ENCODE results near the gene C11orf54.

C11orf54 gene

GRCh38 chr11:93724089-93724488 lies 17.4 kb upstream of the C11orf54 start:
- H3K4me3 ChIP-seq (replicated peaks in 1 of 2; ENCODE audit: low read depth in 2 of 2, low read length in 2 of 2) = no peak overlapping the region
- no peak for DNase-seq (ENCODE audit: low read depth in 2 of 2)
- TF ChIP-seq, protein P1, sequence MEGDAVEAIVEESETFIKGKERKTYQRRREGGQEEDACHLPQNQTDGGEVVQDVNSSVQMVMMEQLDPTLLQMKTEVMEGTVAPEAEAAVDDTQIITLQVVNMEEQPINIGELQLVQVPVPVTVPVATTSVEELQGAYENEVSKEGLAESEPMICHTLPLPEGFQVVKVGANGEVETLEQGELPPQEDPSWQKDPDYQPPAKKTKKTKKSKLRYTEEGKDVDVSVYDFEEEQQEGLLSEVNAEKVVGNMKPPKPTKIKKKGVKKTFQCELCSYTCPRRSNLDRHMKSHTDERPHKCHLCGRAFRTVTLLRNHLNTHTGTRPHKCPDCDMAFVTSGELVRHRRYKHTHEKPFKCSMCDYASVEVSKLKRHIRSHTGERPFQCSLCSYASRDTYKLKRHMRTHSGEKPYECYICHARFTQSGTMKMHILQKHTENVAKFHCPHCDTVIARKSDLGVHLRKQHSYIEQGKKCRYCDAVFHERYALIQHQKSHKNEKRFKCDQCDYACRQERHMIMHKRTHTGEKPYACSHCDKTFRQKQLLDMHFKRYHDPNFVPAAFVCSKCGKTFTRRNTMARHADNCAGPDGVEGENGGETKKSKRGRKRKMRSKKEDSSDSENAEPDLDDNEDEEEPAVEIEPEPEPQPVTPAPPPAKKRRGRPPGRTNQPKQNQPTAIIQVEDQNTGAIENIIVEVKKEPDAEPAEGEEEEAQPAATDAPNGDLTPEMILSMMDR (IDR thresholded peaks at IDR 0.05; ENCODE audit: low read depth, low read length) = no peak

GRCh38 chr11:93727985-93728791 lies 13.3 kb upstream of the C11orf54 start:
- DNase-seq (ENCODE audit: low read depth in 2 of 2) = no peak
- no peak overlapping the region for H3K4me3 ChIP-seq (replicated peaks in 1 of 2; ENCODE audit: low read depth in 2 of 2, low read length in 2 of 2)
- TF ChIP-seq, protein P1 (IDR thresholded peaks at IDR 0.05; ENCODE audit: low read depth, low read length) = no peak

GRCh38 chr11:93728792-93729128 lies 12.7 kb upstream of the C11orf54 start:
- TF ChIP-seq, protein P1 (IDR thresholded peaks at IDR 0.05; ENCODE audit: low read depth, low read length) = no peak
- peak in 1 of 2 donors; percentile 31 for DNase-seq (ENCODE audit: low read depth in 2 of 2)
- no peak overlapping the region for H3K4me3 ChIP-seq (replicated peaks in 1 of 2; ENCODE audit: low read depth in 2 of 2, low read length in 2 of 2)

- H3K4me3 ChIP-seq (replicated peaks in 1 of 2; ENCODE audit: low read depth in 2 of 2, low read length in 2 of 2) = no peak overlapping the region
- no peak for DNase-seq (ENCODE audit: low read depth in 2 of 2)
- TF ChIP-seq, protein P1 (IDR thresholded peaks at IDR 0.05; ENCODE audit: low read depth, low read length) = no peak
These were observed 12.3 kb upstream of the C11orf54 start for GRCh38 chr11:93729129-93729616.

DNA sequence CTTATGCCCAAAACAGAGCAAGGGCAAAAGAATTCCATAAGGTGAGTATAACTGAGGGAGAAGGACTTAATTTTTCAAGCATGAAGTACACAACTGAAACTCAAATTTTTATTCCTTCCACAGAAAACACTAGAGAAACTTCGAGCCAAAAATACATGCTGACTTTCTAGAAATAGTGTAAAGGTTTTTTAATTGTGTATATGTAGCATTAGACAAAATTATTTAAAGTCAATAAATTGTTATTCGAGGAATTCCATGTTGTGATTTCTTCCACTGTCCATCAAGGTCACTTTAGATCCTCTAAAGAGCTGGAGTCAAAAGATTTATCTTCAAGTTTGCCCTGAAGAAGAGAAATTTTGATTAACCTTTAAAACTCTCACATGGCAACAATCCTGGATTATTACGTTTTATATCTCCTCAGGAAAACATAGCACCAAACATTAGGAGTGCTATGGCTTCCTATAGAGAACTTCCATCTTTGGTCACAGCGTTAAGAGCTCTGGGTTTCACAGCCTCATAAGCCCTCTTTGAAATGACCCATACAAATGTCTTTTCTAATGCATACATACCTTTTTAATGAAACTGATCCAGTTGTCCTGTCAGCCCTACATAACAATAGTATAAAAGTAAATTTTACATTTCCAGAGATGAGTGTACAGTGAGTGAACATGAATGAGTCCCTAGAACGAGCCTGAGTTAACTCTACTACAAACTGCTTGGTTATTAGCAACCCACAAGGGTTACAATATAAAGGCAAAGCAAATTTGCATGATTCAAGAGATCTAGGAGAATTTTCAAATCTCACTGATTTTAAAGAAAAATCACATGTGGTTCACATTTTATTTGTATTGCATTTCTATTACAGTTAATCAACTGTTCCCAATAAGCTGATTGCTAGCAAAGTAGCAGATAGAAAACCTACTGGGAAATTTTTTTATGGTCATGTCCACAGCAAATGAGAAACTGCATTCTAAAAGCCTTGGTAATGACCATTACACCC lies 11.1 kb upstream of the C11orf54 start:
- no peak overlapping the region for H3K4me3 ChIP-seq (replicated peaks in 1 of 2; ENCODE audit: low read depth in 2 of 2, low read length in 2 of 2)
- TF ChIP-seq, protein P1 (IDR thresholded peaks at IDR 0.05; ENCODE audit: low read depth, low read length) = no peak
- DNase-seq (ENCODE audit: low read depth in 2 of 2) = no peak

DNA sequence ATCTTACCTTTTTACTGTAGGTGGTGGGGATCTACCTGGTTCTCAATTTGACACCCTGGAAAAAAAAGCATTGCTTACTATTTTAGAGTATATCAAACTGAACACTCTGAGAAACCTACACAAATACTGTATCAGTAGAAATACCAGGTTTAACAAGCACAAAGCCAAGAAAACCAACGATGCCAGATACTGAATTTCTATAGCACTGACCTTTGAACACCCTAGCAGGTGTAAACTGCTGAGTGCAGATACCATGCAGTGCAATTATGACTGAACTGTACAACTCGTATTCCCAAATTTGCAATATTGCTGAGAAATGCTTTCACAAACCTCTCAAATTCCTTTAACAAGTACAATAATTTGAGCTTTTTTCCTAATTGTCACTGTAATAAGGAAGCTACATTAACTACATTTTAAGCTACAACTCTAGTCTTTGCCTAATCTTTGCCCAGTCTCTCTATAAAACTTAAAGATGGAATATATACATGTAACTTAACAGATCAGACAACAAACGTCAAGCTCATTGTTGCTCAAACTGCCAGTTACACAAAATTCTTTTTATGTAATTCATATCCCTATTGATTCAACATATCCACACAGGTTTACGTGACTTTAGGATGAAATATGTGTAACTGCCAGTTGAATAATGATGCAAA lies 9.1 kb upstream of the C11orf54 start:
- no peak for DNase-seq (ENCODE audit: low read depth in 2 of 2)
- TF ChIP-seq, protein P1 (IDR thresholded peaks at IDR 0.05; ENCODE audit: low read depth, low read length) = no peak
- no peak overlapping the region for H3K4me3 ChIP-seq (replicated peaks in 1 of 2; ENCODE audit: low read depth in 2 of 2, low read length in 2 of 2)

All from cardiac fibroblast (primary cell).